ENCODE data around the gene SLC27A4. TPM values are rescaled to one million over a fixed set of nuclear protein-coding genes. Genes with fewer than 3 reads are reported as not detected.
A peak's percentile ranks its signal among the peaks of the same experiment; 100 is the strongest.

SLC27A4 gene
- polyA plus RNA-seq, 2 of the 4 experiments (the other 2 are of a cell fraction) = 14.5 to 27.0 TPM

DNA sequence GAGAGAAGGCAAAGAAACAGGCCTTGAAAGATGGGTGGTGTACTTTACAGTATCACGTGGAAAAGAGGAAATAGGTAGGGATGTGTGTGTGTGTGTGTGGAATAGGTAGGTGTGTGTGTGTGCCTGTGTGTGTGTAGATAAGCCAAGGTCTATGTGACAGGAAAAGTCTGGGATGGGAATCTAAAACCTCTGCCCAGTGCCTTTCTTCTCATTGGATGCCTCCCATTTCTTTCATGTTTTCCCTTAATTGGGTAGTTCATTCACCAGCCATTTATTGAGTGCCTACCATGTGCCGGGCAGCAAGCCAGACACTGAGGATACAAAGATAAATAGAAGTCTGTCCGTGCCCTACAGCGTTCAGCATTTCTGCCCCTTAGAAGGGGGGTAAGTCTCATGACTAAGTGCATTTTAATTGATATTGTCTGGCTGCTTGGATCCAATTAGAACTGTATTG is 31.9 kb downstream of the SLC27A4 start:
- TF ChIP-seq GATA3 (IDR thresholded peaks at IDR 0.05; ENCODE audit: borderline replicate concordance) = no peak
- TF ChIP-seq SMC3 (IDR thresholded peaks at IDR 0.05) = no peak
- TF ChIP-seq, protein P1, sequence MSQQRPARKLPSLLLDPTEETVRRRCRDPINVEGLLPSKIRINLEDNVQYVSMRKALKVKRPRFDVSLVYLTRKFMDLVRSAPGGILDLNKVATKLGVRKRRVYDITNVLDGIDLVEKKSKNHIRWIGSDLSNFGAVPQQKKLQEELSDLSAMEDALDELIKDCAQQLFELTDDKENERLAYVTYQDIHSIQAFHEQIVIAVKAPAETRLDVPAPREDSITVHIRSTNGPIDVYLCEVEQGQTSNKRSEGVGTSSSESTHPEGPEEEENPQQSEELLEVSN (IDR thresholded peaks at IDR 0.05; ENCODE audit: borderline replicate concordance, low read depth) = no peak
- no peak for TF ChIP-seq CBX8 (IDR thresholded peaks at IDR 0.05)
- TF ChIP-seq, protein P2, sequence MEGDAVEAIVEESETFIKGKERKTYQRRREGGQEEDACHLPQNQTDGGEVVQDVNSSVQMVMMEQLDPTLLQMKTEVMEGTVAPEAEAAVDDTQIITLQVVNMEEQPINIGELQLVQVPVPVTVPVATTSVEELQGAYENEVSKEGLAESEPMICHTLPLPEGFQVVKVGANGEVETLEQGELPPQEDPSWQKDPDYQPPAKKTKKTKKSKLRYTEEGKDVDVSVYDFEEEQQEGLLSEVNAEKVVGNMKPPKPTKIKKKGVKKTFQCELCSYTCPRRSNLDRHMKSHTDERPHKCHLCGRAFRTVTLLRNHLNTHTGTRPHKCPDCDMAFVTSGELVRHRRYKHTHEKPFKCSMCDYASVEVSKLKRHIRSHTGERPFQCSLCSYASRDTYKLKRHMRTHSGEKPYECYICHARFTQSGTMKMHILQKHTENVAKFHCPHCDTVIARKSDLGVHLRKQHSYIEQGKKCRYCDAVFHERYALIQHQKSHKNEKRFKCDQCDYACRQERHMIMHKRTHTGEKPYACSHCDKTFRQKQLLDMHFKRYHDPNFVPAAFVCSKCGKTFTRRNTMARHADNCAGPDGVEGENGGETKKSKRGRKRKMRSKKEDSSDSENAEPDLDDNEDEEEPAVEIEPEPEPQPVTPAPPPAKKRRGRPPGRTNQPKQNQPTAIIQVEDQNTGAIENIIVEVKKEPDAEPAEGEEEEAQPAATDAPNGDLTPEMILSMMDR (IDR thresholded peaks at IDR 0.05) = no peak
- TF ChIP-seq POLR2A (IDR thresholded peaks at IDR 0.05; ENCODE audit: low read length) = no peak
- no peak for TF ChIP-seq RCOR1 (IDR thresholded peaks at IDR 0.05; ENCODE audit: low read depth, low read length)
- TF ChIP-seq KDM5A (IDR thresholded peaks at IDR 0.05) = no peak
- TF ChIP-seq, protein P3, sequence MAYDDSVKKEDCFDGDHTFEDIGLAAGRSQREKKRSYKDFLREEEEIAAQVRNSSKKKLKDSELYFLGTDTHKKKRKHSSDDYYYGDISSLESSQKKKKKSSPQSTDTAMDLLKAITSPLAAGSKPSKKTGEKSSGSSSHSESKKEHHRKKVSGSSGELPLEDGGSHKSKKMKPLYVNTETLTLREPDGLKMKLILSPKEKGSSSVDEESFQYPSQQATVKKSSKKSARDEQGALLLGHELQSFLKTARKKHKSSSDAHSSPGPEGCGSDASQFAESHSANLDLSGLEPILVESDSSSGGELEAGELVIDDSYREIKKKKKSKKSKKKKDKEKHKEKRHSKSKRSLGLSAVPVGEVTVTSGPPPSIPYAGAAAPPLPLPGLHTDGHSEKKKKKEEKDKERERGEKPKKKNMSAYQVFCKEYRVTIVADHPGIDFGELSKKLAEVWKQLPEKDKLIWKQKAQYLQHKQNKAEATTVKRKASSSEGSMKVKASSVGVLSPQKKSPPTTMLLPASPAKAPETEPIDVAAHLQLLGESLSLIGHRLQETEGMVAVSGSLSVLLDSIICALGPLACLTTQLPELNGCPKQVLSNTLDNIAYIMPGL (CRISPR knock-in tag; IDR thresholded peaks at IDR 0.05; ENCODE audit: borderline replicate concordance) = no peak
- no peak for TF ChIP-seq HOXB13 (CRISPR knock-in tag; IDR thresholded peaks at IDR 0.05; ENCODE audit: low read depth)
- TF ChIP-seq POLR2AphosphoS2 (conservative IDR thresholded peaks at IDR 0.05; ENCODE audit: low read length) = no peak
- TF ChIP-seq ZC3H11A (IDR thresholded peaks at IDR 0.05) = no peak
- TF ChIP-seq KDM1A (IDR thresholded peaks at IDR 0.05; ENCODE audit: low read depth) = no peak
- TF ChIP-seq TFCP2L1 (CRISPR knock-in tag; IDR thresholded peaks at IDR 0.05) = no peak
- no peak for TF ChIP-seq ZFP36 (IDR thresholded peaks at IDR 0.05; ENCODE audit: borderline replicate concordance, partially characterized antibody)
- TF ChIP-seq EHF (CRISPR knock-in tag; IDR thresholded peaks at IDR 0.05) = no peak
- TF ChIP-seq FOSL2 (IDR thresholded peaks at IDR 0.05) = no peak
- TF ChIP-seq FOSL2 (CRISPR knock-in tag; IDR thresholded peaks at IDR 0.05) = no peak
- TF ChIP-seq, protein P4, sequence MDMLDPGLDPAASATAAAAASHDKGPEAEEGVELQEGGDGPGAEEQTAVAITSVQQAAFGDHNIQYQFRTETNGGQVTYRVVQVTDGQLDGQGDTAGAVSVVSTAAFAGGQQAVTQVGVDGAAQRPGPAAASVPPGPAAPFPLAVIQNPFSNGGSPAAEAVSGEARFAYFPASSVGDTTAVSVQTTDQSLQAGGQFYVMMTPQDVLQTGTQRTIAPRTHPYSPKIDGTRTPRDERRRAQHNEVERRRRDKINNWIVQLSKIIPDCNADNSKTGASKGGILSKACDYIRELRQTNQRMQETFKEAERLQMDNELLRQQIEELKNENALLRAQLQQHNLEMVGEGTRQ (IDR thresholded peaks at IDR 0.05) = no peak
- FAIRE-seq (no peak), DNase-seq (ENCODE audit: low read depth in 1 of 2, low spot score in 1 of 2) (no peak), ATAC-seq (no peak)
- peak overlapping the region; percentile 89 to 90; a peak in 5 of 6 replicates for H3K27ac ChIP-seq
- peak overlapping the region; percentile 83 for H3K4me3 ChIP-seq
- no peaks in the 10 kb centered on the region for H3K9me3 ChIP-seq
- CTCF ChIA-PET = interaction anchor here (0.6 to 5.0 kb wide), 5 partner anchors 10 to 76 kb away, joined by 3 to 39 read pairs (median 11); partner anchors contain the start of gene CERCAM
- peaks cover 19% of the 10 kb centered on the region; the same call in 2 of the 3 replicates for H3K4me1 ChIP-seq
- 57% methylated on average over 4 of the region's 4 CpGs for WGBS (ENCODE audit: missing lambda C conversion rate)
- H3K4me2 ChIP-seq = peak overlapping the region; percentile 96
- POLR2A ChIA-PET = interaction anchor here (1.6 to 2.3 kb wide), 3 partner anchors 10 to 32 kb away, joined by 4 to 34 read pairs (median 5); partner anchors contain the start of gene SLC27A4

DNA sequence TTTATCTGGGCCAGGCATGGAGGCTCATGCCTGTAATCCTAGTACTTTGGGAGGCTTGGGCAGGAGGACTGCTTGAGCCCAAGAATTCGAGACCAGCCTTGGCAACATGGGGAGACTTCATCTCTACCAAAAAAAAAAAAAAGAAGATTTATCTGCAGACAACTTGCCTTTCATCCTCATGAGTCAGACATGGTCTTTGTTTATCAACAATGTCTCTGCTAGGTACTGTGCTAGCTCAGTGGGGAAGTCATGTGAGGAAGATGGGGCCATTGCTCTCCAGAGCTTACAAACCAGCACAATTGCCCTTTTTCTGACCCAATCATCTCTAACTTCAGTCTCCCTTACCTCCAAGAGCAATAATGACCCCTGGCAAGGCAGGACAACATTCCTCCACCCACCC is 32.5 kb downstream of the SLC27A4 start:
- 76% methylated on average over 1 of the region's 1 CpG for WGBS (ENCODE audit: missing lambda C conversion rate)
- no peaks in the 10 kb centered on the region for H3K9me3 ChIP-seq
- no peak for DNase-seq (ENCODE audit: low read depth in 1 of 2, low spot score in 1 of 2)
- ChIA-PET CTCF (interaction anchor here (0.8 to 5.0 kb wide), 4 partner anchors 11 to 77 kb away, joined by 3 to 39 read pairs (median 16); partner anchors contain the start of gene CERCAM), POLR2A (no interaction called here)
- no peak overlapping the region for H3K4me3 ChIP-seq
- no peak for FAIRE-seq
- H3K4me2 ChIP-seq = peak overlapping the region; percentile 96
- ATAC-seq = no peak
- H3K27ac ChIP-seq = no peak overlapping the region; a peak in 1 of 6 replicates
- TF ChIP-seq NPAS2 (CRISPR knock-in tag; IDR thresholded peaks at IDR 0.05; ENCODE audit: borderline replicate concordance) = no peak
- no peak for TF ChIP-seq EP300 (IDR thresholded peaks at IDR 0.05)
- TF ChIP-seq, protein P3 (CRISPR knock-in tag; IDR thresholded peaks at IDR 0.05; ENCODE audit: borderline replicate concordance) = no peak
- TF ChIP-seq NR3C1 (IDR thresholded peaks at IDR 0.05) = no peak
- TF ChIP-seq GATA3 (IDR thresholded peaks at IDR 0.05; ENCODE audit: borderline replicate concordance) = no peak
- H3K4me1 ChIP-seq = peaks cover 19% of the 10 kb centered on the region; the same call in 2 of the 3 replicates

All from A549 (cell line).